GM21786 (cell line): ENCODE results near the gene LRFN2.

Experiments used
- ATAC-seq: cut with Tn5 transposase; IDR thresholded peaks from one replicate; pipeline ENCODE4 v1.9.1; 2021; ENCODE audit not compliant: unreplicated experiment

The LRFN2 gene

GRCh38 chr6:40587240-40588069 is at the start of gene LRFN2:
Gene LRFN2 (minus strand): TSS chr6:40587364.
- ATAC-seq, result peak; percentile 52

GRCh38 chr6:40634429-40634828 is 47.3 kb upstream of the LRFN2 start:
- ATAC-seq, result no peak

- ATAC-seq, result no peak
These were observed 44.6 kb upstream of the LRFN2 start for GRCh38 chr6:40631744-40632143.

DNA sequence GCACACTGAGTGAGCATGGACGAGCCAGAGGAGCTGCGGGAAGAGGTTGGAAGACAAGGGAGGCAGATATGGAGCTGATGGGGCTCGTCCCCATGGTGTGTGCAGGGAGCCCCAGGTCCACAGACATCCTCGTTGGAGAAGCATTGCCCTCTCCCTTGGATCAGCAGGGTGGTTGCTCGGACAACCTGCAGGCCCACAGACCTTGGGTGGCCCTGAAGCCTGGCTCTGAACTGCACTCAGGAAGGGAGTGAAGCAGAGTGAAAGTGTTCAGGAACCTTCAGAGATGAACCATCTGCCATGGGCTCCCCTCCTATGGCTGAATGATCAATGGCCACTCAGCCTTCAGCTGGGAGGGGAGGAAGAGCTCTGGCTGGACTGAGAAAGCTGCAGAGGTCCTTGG is 43.3 kb upstream of the LRFN2 start:
- ATAC-seq, result no peak

DNA sequence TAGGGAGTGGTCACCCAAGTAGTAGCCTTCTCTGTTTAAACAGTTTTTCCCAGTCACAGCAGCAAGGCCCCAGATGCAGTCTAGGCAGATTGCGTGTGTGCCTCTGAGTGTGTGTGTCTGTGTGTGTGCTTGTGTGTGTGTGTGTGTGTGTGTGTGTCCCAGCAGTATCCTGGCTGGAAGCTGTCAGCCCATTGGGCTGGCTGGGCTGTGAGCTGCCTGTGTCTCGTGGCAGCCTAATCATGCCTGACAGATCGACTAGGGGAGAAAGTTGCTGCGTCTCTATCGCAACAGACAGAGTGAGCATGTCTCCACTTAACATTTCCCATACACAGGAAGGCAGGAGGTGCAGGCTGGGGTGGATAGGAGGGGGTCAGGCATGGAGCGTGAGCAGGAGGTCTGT is 42.9 kb upstream of the LRFN2 start:
- no peak for ATAC-seq

- ATAC-seq, result no peak
These were observed 42.3 kb upstream of the LRFN2 start for GRCh38 chr6:40629463-40629862.

GRCh38 chr6:40627316-40627715 is 40.2 kb upstream of the LRFN2 start:
- ATAC-seq, result no peak

DNA sequence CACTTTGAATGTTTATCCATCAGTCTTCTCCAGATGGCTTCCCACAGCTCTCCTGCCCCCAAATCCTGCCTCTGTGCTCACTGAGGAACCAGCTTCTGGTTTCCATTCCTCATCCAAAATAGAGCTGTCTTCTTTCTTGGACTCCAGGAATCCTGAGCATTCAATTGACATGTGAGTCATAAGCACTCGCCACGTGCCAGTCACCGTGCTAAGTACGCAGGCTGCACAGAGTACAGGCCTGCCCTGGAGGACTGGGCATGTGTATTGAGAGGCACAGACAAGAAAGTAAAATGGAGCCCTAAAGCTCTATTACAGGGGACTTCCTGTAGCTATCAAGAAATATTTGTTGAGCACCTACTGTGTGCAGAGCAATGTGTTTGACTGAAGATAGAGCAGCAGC is 39.7 kb upstream of the LRFN2 start:
- ATAC-seq, result no peak

- no peak for ATAC-seq
These were observed 36.8 kb upstream of the LRFN2 start for GRCh38 chr6:40623932-40624331.

- no peak for ATAC-seq
These were observed 36.0 kb upstream of the LRFN2 start for GRCh38 chr6:40623178-40623577.

DNA sequence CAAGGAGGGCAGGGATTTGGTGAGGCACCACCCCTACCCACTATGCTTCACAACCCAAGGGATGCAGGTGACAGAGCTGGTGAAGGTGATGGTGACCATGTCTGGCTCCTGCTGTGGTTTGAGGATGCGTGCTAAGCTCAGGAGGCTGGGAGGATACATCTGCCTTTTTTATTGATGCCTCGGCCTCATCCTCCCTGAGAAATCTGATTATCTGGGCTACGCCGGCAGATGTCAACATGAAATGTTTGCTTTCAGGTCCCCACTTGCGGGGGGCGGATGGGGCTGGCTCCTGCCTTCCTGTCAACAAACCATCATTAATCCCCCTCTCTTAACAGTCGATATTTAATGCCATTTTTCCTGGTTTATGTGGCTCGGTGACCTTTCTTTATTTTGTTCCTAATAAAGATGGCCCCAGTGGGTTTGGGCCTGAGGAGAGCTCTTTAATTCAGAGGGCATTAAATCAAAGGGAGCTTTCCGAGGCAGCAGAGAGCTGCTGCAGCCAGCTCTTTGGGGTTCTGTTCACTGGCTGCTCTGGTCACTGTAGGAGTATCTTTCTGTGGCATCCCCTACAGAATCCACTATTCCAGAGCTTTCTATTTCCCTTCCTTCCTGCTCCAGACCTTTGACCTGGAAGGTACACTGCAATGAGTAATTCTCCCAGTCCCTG is 33.5 kb upstream of the LRFN2 start:
- ATAC-seq, result no peak

DNA sequence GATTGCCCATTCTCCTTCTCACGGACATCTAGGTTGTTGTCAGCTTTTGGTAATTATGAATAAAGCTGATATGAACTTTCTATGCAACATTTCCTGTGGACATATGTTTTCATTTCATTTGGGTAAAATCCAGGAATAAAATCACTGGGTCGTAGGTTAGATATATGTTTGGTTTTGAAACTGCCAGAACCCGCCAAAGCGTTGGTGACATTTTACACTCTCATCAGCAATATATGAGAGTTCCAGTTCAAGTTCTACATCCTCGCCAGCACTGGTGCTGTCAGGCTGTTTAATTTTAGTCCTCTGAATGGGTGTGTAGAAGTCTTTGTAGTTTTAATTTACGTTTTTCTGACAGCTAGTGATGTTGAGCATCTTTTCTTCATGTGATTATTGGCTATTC is 27.5 kb upstream of the LRFN2 start:
- ATAC-seq, result no peak

- ATAC-seq, result no peak
These were observed 24.7 kb upstream of the LRFN2 start for GRCh38 chr6:40611912-40612311.

DNA sequence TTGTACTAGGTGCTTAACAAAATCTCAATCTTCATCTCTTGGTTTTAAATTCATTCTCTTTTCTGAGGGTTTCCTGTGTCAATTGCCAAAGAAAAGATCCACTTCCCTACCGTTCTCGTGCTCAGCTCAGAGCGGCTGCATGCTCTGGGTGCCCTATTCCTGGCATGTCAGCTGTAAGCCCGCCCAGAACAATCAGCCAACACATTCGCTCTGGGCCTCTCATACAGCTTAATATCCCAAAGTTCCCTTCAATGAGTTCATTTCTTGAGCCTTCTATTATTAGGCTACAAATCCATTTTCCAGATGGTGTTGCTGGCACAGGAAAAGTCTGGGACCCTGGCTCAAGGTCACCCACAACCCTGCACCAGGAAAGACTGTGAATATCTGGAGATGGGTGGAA is 24.3 kb upstream of the LRFN2 start:
- ATAC-seq, result no peak

DNA sequence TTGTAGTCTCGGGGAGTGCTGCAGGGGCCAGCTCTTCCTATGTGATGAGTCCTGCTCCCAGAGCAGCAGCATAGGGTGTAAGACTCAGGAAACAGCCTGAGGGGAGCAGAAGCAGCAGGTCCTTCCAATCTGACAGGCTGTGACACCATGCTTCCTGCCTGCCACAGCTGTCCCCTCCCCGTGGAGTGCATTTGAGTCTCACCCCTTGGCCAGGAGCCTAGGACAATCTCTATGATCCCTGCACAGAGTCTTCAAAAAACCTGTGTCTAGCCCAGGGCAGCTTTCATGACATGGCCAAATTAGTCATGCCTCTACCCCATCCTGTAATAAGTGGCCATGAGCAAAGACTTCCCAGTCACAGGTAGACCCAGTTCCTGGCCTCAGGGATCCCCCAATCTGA is 23.1 kb upstream of the LRFN2 start:
- ATAC-seq, result no peak

- ATAC-seq, result no peak
These were observed 19.8 kb upstream of the LRFN2 start for GRCh38 chr6:40606981-40607380.

DNA sequence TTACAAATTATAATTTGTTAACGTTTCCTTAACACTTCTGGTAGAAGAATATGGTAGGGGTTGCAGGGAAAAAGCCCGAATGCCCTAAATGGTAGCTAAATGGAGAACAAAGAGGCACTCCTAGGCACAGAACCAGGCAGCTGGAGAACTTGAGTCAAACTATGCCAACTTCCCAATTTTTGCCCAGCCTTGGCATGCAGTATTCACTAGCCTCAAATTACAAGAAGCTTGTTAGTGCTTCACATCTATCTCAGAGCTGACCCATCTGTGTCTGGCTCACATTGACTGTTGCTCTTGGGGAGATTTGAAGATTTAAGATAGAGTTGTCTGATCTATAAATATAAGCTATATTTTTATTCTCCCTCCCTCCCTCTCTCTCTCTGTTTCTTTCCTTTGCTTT is 19.4 kb upstream of the LRFN2 start:
- ATAC-seq, result no peak

- ATAC-seq, result no peak
These were observed 16.9 kb upstream of the LRFN2 start for GRCh38 chr6:40604082-40604481.

GRCh38 chr6:40599555-40599954 is 12.4 kb upstream of the LRFN2 start:
- no peak for ATAC-seq

GRCh38 chr6:40598516-40598915 is 11.4 kb upstream of the LRFN2 start:
- ATAC-seq, result no peak

DNA sequence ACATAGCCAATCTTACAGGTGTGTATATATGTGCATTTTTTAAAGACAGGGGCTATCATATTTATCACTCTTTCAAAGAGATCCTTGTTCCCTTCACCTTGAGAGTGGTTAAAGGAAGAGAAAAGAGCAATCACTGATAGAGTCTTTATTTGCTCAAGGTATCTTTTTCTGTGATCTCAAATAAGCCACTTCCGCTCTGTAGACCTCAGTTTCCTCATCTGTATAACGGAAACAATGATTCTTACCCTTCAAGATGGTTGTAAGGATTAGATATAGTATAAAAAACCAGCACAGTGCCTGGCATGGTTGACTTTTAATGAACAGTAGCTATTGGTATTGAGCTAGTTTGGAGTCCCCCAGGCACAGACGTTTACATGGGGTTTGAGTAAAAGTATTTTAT is 10.1 kb upstream of the LRFN2 start:
- no peak for ATAC-seq

DNA sequence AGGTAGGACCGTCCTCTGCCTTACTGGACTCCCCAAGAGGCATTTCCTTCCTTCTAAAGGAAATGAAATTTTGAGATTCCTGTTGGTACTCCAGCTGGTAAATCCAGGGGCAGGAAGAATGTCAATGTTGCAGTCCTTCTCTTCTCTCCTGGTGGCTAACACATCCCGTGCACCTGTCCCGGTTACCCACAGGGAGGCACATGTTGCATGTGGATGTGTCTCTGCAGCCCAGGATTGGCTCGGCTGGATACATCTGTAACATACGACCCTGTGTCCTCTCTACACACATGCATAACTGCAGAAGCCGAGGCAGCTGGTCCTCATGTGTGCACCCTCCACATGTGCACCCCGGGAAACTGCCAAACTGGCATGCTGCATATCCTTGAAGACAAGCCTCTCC is 1.3 kb upstream of the LRFN2 start:
- no peak for ATAC-seq

- no peak for ATAC-seq
These were observed 863 bp upstream of the LRFN2 start for GRCh38 chr6:40588070-40588384.
